Measurements from ENCODE around the gene PCDH19. TPM values are rescaled to one million over a fixed set of nuclear protein-coding genes. Genes with fewer than 3 reads are reported as not detected.
"Not testable (repeated sequence)": the region's sequence is repeated elsewhere in the genome, so short reads cannot be mapped to it uniquely, and the experiment has no call there.

The PCDH19 gene
- total and polyA plus RNA-seq, 2 experiments from 2014 or later, result 0.87 to 1.4 TPM

DNA sequence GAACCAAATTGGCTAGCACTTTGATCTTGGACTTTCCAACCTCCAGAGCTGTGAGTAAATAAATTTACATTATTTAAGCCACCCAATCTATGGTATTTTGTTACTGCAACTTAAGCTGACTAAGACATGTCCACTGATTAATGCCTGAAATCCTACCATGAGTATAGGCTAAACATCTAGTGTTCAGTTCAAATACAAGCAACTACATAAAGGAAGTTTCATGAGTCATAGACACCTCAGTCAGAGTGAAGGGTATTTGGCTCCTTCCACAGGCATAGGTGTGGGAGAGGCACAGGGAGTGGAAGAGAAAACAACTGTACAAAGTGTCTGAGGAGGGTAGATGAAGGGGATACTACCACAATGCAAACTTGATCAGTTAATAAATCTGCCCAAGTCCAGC, 35.5 kb upstream of the PCDH19 start:
- no peaks in the 10 kb centered on the region for H3K4me1 Mint-ChIP-seq
- no peak overlapping the region for H3K27ac Mint-ChIP-seq
- no peak overlapping the region for H3K4me3 Mint-ChIP-seq
- no peaks in the 10 kb centered on the region for H3K27me3 Mint-ChIP-seq (ENCODE audit: insufficient read depth, low read depth, poor library complexity)
- TF ChIP-seq, protein P1, sequence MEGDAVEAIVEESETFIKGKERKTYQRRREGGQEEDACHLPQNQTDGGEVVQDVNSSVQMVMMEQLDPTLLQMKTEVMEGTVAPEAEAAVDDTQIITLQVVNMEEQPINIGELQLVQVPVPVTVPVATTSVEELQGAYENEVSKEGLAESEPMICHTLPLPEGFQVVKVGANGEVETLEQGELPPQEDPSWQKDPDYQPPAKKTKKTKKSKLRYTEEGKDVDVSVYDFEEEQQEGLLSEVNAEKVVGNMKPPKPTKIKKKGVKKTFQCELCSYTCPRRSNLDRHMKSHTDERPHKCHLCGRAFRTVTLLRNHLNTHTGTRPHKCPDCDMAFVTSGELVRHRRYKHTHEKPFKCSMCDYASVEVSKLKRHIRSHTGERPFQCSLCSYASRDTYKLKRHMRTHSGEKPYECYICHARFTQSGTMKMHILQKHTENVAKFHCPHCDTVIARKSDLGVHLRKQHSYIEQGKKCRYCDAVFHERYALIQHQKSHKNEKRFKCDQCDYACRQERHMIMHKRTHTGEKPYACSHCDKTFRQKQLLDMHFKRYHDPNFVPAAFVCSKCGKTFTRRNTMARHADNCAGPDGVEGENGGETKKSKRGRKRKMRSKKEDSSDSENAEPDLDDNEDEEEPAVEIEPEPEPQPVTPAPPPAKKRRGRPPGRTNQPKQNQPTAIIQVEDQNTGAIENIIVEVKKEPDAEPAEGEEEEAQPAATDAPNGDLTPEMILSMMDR (conservative IDR thresholded peaks at IDR 0.05; ENCODE audit: low read depth in 2 of 2), result no peak
- no peaks in the 10 kb centered on the region for H3K4me1 ChIP-seq (ENCODE audit: insufficient read depth)
- no peaks in the 10 kb centered on the region for H3K9me2 ChIP-seq (ENCODE audit: insufficient read depth)
- no peaks in the 10 kb centered on the region for H3K79me2 ChIP-seq (replicated peaks; ENCODE audit: insufficient read depth)
- H3K36me3 Mint-ChIP-seq (ENCODE audit: low read depth), result no peaks in the 10 kb centered on the region
- no peaks in the 10 kb centered on the region for H3K9me3 Mint-ChIP-seq
- no peak overlapping the region for H3K27ac ChIP-seq (ENCODE audit: low read depth)
- H3F3A ChIP-seq (replicated peaks; ENCODE audit: low read depth), result no peaks in the 10 kb centered on the region
- no peak overlapping the region for H2AFZ ChIP-seq
- DNase-seq (ENCODE audit: low spot score), result no peak
- no peaks in the 10 kb centered on the region for H3K36me3 ChIP-seq (ENCODE audit: insufficient read depth)
- H3K4me2 ChIP-seq, result no peak overlapping the region
- no peaks in the 10 kb centered on the region for H3K27me3 ChIP-seq (ENCODE audit: insufficient read depth)
- ATAC-seq, result no peak
- no peaks in the 10 kb centered on the region for H4K20me1 ChIP-seq (replicated peaks; ENCODE audit: insufficient read depth)
- H3K4me3 ChIP-seq, result no peak overlapping the region

DNA sequence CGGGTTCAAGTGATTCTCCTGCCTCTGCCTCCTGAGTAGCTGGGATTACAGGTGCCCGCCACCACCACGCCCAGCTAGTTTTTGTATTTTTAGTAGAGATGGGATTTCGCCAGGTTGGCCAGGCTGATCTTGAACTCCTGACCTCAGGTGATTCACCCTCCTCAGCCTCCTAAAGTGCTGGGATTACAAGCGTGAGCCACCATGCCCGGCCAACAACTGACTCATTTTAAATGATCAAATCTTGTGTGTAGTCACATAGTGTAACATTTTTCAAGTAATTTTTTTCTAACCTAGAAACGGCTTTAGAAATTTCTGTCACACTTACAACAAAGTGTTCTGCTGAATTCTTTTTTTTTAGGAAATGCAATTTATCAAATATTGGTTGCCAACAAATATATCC, 31.2 kb upstream of the PCDH19 start:
- H3K36me3 Mint-ChIP-seq (ENCODE audit: low read depth); H3K4me3 Mint-ChIP-seq; H3K27ac Mint-ChIP-seq; H3K9me3 Mint-ChIP-seq; H3K4me1 ChIP-seq (ENCODE audit: insufficient read depth); H3K4me1 Mint-ChIP-seq; H3K79me2 ChIP-seq (replicated peaks; ENCODE audit: insufficient read depth); H3F3A ChIP-seq (replicated peaks; ENCODE audit: low read depth); H3K36me3 ChIP-seq (ENCODE audit: insufficient read depth); H3K4me2 ChIP-seq; ATAC-seq; H3K27me3 Mint-ChIP-seq (ENCODE audit: insufficient read depth, low read depth, poor library complexity); H3K27ac ChIP-seq (ENCODE audit: low read depth); H3K9me2 ChIP-seq (ENCODE audit: insufficient read depth); H3K4me3 ChIP-seq; H3K27me3 ChIP-seq (ENCODE audit: insufficient read depth); DNase-seq (ENCODE audit: low spot score); H2AFZ ChIP-seq; H4K20me1 ChIP-seq (replicated peaks; ENCODE audit: insufficient read depth): not testable (repeated sequence)

DNA sequence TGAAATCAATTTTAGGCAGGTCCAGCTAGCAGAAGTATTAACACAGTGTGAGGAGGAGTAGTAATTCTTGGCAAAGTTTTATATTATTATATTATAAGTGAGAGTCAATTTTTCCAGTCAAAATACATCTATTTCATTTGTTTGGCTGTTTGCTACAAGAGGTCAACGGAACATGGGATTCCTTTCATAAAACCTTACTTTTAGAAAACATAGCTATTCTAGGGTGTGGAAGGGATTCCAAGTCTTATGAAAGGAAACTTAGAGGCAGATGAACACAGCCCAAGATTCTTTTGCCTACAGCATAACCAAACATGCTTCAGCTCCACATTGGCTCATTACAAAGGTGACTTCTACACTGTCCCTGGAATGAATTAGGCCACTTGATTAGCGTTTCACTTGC, 29.9 kb upstream of the PCDH19 start:
- peaks cover 8% of the 10 kb centered on the region for H3K4me1 ChIP-seq (ENCODE audit: insufficient read depth)
- no peaks in the 10 kb centered on the region for H3K79me2 ChIP-seq (replicated peaks; ENCODE audit: insufficient read depth)
- no peaks in the 10 kb centered on the region for H3K9me3 Mint-ChIP-seq
- no peaks in the 10 kb centered on the region for H3K27me3 Mint-ChIP-seq (ENCODE audit: insufficient read depth, low read depth, poor library complexity)
- no peak for ATAC-seq
- peaks cover 9% of the 10 kb centered on the region for H3K4me1 Mint-ChIP-seq
- H3F3A ChIP-seq (replicated peaks; ENCODE audit: low read depth), result no peaks in the 10 kb centered on the region
- H3K27ac ChIP-seq (ENCODE audit: low read depth), result no peak overlapping the region
- no peak overlapping the region for H3K27ac Mint-ChIP-seq
- no peaks in the 10 kb centered on the region for H3K27me3 ChIP-seq (ENCODE audit: insufficient read depth)
- H3K4me3 Mint-ChIP-seq, result no peak overlapping the region
- DNase-seq (ENCODE audit: low spot score), result no peak
- no peaks in the 10 kb centered on the region for H4K20me1 ChIP-seq (replicated peaks; ENCODE audit: insufficient read depth)
- H3K9me2 ChIP-seq (ENCODE audit: insufficient read depth), result no peaks in the 10 kb centered on the region
- H3K36me3 ChIP-seq (ENCODE audit: insufficient read depth), result no peaks in the 10 kb centered on the region
- no peak overlapping the region for H3K4me3 ChIP-seq
- no peak overlapping the region for H2AFZ ChIP-seq
- no peaks in the 10 kb centered on the region for H3K36me3 Mint-ChIP-seq (ENCODE audit: low read depth)
- H3K4me2 ChIP-seq, result no peak overlapping the region
- TF ChIP-seq ZNF331 (CRISPR knock-in tag; IDR thresholded peaks at IDR 0.05; ENCODE audit: low read depth) (no peak), POLR2AphosphoS5 (IDR thresholded peaks at IDR 0.05; ENCODE audit: low read depth) (no peak), STAT1 (IDR thresholded peaks at IDR 0.05; ENCODE audit: unreplicated experiment) (no peak), NANOG (IDR thresholded peaks at IDR 0.05; ENCODE audit: borderline replicate concordance) (no peak), EZH2phosphoT487 (IDR thresholded peaks at IDR 0.05; ENCODE audit: unreplicated experiment) (no peak), CREB1 (CRISPR knock-in tag; IDR thresholded peaks at IDR 0.05; ENCODE audit: low read depth) (no peak), JUNB (IDR thresholded peaks at IDR 0.05; ENCODE audit: unreplicated experiment) (no peak), ZNF114 (CRISPR knock-in tag; IDR thresholded peaks at IDR 0.05) (no peak)
- TF ChIP-seq, protein P1 (conservative IDR thresholded peaks at IDR 0.05; ENCODE audit: low read depth in 2 of 2), result no peak
- TF ChIP-seq, protein P2, sequence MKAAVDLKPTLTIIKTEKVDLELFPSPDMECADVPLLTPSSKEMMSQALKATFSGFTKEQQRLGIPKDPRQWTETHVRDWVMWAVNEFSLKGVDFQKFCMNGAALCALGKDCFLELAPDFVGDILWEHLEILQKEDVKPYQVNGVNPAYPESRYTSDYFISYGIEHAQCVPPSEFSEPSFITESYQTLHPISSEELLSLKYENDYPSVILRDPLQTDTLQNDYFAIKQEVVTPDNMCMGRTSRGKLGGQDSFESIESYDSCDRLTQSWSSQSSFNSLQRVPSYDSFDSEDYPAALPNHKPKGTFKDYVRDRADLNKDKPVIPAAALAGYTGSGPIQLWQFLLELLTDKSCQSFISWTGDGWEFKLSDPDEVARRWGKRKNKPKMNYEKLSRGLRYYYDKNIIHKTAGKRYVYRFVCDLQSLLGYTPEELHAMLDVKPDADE (IDR thresholded peaks at IDR 0.05), result no peak
- TF ChIP-seq, protein P3, sequence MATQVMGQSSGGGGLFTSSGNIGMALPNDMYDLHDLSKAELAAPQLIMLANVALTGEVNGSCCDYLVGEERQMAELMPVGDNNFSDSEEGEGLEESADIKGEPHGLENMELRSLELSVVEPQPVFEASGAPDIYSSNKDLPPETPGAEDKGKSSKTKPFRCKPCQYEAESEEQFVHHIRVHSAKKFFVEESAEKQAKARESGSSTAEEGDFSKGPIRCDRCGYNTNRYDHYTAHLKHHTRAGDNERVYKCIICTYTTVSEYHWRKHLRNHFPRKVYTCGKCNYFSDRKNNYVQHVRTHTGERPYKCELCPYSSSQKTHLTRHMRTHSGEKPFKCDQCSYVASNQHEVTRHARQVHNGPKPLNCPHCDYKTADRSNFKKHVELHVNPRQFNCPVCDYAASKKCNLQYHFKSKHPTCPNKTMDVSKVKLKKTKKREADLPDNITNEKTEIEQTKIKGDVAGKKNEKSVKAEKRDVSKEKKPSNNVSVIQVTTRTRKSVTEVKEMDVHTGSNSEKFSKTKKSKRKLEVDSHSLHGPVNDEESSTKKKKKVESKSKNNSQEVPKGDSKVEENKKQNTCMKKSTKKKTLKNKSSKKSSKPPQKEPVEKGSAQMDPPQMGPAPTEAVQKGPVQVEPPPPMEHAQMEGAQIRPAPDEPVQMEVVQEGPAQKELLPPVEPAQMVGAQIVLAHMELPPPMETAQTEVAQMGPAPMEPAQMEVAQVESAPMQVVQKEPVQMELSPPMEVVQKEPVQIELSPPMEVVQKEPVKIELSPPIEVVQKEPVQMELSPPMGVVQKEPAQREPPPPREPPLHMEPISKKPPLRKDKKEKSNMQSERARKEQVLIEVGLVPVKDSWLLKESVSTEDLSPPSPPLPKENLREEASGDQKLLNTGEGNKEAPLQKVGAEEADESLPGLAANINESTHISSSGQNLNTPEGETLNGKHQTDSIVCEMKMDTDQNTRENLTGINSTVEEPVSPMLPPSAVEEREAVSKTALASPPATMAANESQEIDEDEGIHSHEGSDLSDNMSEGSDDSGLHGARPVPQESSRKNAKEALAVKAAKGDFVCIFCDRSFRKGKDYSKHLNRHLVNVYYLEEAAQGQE (IDR thresholded peaks at IDR 0.05; ENCODE audit: unreplicated experiment), result no peak
